GM21515 (cell line): ENCODE measurements around the gene TMEM201.

Source experiments
- ATAC-seq: cut with Tn5 transposase; IDR thresholded peaks from one replicate; pipeline ENCODE4 v1.9.1; 2021; ENCODE audit not compliant: unreplicated experiment

The TMEM201 gene

DNA sequence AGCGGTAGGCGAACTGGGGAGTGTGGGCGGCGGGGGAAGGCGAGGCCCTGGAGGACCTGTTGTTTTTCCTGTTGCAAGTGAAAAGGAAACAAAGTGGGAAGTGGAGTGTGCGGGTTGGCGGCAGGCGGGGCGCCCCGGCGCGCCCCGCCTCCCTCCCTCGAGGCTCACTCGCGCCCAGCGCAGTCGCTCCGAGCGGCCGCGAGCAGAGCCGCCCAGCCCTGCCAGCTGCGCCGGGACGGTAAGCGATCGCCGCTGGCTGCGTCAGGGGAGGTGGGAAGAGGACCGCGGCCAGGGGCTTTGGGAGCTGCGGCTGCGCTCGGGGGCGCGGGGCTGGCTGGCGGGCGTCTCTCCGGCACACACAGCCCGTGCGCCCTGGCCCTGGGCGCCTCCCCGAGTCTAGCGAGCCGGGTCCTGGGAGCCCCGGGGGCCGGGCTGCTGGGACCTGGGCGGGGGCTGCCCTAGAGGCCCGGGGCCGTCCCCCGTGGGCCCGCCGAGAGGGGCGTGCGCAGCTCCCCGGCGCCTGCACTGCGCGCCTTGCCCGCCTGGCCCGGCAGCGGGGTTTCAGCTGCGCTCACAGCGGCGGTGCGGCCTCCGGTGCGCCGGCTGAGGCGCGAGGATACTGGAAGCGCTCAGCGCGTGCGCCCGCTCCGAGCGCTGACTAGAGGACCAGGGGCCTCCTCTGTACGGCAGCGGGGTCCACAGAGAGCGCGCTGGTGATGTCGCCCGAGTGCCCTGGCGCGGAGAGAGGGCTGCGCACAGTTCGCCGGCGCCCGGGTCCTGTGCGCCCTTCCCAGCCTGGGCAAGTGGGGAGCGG lies 63.1 kb downstream of the TMEM201 start, which contains the start of gene PIK3CD:
TSS of gene PIK3CD (plus strand) at position 167 of the 814 bp plus-strand sequence. CDS start 58,725 bp downstream, outside the sequence.
- ATAC-seq, result no peak

DNA sequence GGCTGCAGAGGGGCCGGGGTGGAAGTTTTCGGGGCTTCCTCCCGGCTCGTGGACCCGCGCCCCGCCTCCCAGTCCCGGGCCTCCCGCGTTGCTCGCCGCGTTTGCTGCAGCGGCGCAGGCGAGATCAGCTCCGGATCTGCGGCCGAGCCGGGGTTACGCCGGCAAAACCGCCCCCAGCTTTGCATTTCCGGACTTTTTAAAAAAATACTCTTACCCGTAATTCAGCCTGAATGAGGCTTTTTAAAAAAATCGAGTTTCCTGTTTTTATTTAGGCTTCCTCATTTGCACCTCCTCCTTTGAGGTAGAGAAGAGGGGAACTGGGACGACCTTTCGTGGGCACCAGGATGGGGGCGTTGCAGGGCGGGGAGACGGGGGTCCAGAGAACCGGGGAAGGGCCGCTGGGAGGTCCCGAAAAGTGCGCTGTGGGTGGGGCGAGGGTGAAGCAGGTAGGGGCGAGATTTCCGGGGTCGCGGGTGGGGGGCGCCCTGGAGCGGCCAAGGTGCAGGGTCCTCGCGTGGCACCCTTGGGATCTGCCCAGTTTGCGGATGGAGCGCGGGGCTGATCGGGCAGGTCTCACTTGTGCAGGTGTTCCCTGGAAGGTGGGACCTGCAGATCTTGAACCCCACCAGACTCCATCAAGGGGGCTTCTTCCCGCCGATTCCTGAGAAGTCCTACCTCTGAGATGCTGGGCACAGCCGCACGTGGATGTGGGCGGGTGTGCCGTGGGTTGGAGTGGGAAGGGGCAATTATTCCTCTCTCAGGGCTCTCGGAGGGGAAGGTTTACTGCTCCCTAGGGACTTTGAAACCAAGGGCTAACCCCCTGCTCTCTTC lies 63.9 kb downstream of the TMEM201 start:
- no peak for ATAC-seq

GRCh38 chr1:9653210-9653490 lies 64.4 kb downstream of the TMEM201 start:
- no peak for ATAC-seq

DNA sequence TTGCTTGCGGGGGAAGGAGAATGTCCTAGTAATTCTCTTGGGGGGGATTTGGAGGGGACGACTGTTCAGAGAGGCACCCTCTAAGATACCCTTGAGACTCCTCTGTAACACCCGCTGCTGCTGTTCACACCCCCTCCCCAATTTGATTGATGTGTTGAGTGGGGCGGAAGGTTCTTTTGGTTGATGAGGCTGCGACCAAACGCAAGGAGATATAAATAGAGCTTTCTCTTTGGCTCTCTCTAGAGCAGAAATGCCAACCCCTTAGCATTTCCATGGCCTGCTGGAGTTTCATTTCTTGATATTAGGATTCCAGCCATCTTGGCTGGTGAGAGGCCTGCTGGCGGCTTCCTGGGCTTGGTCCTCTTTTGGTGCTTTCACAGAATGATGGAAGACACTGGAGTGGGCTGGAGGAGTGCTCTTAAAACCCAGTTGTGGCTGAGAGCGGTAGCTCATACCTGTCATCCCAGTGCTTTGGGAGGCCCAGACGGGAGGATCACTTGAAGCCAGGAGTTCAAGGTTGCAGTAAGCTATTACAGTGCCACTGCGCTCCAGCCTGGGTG lies 64.9 kb downstream of the TMEM201 start:
- no peak for ATAC-seq

GRCh38 chr1:9654051-9654833 lies 65.5 kb downstream of the TMEM201 start:
- ATAC-seq, result no peak

DNA sequence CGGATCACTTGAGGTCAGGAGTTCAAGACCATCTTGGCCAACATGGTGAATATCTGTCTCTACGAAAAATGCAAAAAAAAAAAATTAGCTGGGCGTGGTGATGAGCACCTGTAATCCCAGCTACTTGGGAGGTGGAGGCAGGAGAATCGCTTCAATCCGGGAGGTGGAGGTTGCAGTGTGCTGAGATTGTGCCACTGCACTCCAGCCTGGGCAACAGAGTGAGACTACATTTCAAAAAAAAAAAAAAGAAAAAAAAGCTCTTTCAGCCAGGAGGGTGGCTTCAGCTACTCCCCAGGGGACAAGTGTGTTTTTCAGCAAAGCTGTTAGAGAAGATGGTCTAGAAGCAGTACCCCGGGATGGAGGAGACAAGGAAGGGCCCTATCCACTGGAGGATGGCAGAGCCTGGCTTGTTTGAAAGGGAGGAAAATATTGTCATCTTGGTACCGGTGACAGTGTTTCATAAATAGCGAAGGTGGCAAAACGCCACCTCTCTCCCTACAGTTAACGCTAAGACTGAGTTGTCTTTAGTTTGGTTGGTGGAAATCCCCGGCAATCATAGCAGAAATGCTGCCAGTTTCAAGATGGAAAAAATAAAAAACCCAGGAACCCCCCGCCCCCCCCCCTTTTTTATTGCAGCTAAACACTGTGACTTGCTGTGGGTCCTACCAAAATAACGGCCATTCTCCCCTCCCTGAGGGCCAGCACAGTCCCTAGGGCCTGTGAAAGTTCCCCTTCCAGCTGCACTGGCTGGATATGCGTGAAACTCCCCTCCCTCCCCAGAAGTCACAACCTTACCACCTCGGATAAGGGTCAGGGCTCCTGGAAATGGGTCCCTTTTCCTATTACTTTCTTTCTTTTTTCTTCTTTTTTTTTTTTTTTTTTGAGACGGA lies 66.4 kb downstream of the TMEM201 start:
- ATAC-seq, result no peak

DNA sequence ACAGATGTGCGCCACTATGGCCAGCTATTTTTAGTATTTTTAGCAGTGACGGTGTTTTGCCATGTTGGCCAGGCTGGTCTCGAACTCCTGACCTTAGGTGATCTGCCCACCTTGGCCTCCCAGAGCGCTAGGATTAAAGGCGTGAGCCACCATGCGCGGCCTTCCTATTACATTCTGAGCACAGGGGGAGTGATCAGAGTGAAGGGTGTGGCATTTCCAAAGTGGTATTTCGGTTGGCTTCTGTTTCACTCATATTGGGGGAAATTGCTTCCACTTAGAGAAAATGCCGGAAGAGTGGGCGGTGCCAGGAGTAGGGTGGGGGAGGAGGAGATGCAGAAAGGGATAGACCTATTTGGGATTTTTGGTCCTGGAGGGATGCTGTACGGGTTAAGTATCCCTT lies 67.1 kb downstream of the TMEM201 start:
- no peak for ATAC-seq

DNA sequence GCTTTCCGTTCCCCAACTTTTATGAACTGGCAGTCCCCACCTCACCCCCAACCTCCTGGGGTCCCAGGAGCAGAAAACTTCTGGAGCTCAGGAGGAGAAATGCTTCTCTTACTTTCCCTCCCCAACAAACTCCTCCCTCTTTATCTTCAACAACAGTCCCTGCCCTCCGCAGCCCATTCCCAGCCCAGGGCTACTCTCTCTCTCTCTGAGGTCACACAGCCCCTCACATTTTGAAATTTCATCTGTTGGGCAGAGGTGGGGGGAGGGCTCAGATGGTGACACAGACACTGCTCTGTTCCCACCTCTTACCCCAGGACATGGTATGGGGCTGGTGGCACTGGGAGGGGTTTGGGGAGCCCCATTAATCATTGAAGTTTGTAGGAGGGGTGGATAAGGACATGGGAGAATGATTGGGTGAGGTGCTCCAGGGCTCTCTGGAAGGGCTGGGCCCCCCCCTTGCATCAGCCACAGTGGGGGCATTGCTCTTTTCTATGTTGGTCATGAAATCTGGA lies 68.9 kb downstream of the TMEM201 start:
- ATAC-seq, result no peak

DNA sequence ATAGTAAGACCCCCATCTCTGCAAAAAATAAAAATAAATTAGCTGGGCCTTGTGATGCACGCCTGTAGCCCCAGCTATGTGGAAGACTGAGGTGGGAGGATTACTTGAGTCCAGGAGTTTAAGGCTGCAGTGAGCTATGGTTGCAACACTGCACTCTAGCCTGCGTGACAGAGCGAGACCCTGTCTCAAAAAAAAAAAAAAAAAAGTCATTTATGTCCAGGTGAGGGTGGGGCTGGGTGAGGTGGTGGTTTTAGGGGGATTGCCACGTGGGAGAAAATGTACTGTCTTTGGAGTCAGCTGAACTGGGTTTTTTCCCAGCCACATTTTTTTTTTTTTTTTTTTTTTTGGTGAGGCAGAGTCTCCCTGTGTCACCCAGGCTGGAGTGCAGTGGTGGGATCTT lies 69.5 kb downstream of the TMEM201 start:
- ATAC-seq, result no peak

DNA sequence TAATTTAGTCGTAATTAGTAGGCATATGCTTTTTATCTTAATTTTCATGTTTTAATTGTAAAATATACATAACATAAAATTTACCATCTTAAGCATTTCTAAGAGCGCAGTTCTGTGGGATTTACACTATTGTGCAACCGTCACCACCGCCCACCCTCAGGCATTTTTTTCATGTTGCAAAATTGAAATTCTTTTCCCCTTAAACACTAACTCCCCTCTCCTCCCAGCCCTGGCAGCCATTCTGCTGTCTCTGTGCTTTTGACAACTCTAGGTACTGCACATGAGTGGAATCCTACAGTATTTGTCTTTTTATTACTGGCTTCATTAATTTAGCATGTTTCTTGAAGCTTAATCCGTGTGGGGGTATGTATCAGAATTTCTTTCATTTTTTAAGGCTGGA lies 70.6 kb downstream of the TMEM201 start:
- no peak for ATAC-seq

DNA sequence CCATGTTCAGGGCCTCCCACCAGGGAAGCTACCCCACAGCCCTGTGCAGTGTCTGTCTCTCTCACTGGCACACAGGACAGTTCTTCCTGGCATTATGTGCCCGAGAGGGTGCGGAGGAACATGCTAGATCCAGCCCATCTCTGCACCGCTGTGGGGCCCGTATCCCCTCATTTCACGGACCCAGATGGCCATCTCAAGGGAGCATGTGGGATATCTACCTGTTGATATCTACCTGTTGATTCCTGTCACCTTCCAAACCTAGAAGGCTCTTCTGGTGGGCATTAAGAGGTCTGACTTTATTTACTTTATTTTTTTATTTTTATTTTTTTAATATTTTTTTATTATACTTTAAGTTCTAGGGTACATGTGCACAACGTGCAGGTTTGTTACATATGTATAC lies 74.5 kb downstream of the TMEM201 start:
- ATAC-seq, result no peak
